ENCODE data around the gene SPIRE1. TPM values are rescaled to one million over a fixed set of nuclear protein-coding genes. Genes with fewer than 3 reads are reported as not detected.

Gene SPIRE1
- total RNA-seq, result 6.5 and 7.8 TPM in 2 replicates

DNA sequence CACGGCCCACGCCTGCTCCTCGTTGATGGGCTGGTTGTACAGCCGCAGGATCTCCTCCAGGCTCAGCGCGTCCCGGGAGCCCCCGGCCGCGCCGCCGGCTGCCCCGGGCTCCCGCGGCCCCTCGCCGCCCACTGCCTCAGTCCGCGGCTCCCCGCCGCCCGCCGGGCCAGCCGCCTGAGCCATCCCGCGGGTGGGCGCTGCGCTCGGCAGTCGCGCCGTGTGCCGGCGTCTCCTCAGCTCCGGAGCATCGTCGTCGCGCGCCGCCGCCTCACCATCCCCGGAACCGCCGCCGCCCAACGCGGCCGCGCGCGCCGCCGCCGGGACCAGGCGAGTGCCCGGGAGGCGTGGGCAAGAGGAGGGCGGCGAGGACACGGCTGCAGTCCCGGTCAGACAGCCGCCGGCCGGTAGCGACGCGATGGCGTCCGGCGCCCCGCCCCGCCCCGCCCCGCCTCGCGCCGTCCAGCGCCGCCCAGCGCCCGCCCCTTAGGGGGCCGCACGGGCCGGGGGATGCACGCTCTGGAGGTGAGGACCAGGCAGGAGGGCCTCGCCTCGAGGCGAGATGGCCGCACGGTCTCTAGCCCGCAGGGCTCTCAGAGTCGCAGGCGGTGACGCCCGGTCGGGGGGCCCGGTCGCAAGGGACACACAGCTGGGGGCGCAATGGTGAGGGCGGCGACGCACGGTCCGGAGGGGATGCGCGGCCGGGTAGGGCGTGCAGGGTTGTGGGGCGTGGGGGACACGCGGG lies at the start of gene SPIRE1:
TSS of gene SPIRE1 (minus strand) at position 424 of the 742 bp plus-strand sequence. CDS start at position 183, 241 bp downstream.
- intact Hi-C loops (cut with micrococcal nuclease), result loop anchor here (1.0 to 5.0 kb wide), 3 partner anchors 117 to 281 kb away; partner anchors contain the start of genes AFG3L2 and PRELID3A

DNA sequence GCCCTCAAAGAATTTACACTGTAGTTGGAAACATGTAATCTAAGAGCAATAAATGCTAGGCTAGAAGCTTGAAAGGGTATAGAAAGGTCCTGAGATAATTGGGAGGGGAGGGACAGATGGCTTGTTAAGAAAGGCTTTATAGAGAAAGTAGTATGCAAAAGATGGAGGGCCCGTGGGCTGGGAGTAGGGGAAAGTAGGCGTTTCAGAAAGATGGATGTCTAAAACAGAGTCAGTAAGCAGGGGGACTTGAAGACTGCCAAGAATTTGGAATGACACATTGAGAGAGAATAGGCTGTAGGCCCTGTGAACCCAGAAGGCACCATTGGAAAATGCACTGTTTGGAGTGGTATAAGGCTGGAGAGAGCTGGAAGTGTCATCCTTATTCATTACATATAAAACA lies 45.8 kb upstream of the SPIRE1 start:
- intact Hi-C loops (cut with micrococcal nuclease), result loop anchor here (1.0 to 10.0 kb wide), 4 partner anchors 287 to 431 kb away; partner anchors contain the start of genes AFG3L2 and CEP192

DNA sequence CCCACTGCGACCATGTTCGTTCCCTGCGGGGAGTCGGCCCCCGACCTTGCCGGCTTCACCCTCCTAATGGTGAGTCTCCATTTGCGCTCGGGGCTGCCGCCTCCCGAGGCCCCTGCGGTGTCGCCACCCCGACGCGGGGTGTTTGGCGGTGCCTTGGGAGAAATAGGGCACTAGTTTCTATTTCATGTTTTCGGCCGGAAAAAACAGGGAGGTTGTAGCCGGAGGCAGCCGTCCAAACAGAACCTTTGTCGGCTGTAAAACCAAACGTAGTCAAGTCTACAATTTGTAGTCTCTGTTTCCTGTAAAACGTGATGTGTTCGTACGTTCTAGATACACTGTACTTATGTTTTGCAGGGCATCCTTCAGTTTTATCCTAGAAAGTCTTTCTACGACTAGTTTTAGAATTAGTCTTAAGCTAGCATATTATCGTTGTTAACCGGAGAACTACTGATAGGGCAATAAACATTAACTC lies 45.2 kb upstream of the SPIRE1 start:
- intact Hi-C loops (cut with micrococcal nuclease), result loop anchor here (1.0 to 10.0 kb wide), 4 partner anchors 288 to 432 kb away; partner anchors contain the start of genes AFG3L2 and CEP192

DNA sequence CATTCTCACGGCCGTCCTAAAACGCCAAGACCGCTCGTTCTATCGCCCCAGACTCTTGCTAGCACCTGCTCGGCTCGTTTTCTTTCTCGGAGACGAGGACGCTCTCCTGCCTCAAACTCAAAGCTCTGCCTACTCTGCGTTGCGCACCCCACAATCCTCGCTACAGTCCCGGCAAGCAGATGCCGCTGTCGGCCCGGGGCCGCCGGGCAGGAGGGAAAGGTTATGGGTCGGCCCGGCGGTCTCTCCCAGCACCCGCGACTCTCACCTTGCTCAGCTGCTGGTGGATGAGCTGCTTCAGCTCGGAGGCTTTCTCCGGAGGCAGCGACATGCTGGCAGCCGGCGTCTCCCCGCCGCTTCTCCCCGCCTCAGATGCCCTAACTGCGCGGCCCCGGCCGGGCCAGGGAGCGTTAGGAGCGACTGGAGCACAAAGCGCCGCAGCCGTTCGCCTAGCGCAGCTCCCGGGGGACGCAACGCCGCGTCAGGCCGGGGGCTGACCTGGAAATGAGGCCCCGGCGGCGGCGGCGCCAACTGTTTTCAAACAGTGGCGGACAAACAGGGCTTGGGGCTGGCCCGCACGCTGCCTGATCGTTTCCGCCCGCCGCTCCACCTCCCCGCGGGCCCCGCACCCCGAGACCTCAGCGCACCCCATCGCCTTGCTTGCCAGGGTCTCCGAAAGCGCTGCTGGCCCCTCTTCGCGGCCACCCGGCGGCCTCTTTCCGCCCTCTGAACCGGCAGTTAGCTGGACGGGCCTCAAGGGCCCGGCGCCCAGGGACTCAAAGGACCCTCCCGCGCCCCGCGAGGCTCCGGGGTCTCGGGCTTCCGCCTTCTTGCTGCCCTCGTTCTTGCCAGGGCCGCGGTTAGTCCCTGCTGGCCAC lies 44.6 kb upstream of the SPIRE1 start, which contains the start of the genes CEP76 and PSMG2:
TSS of gene CEP76 (minus strand) at position 503 of the 875 bp plus-strand sequence. CDS start at position 328, 175 bp downstream.
TSS of gene PSMG2 (plus strand) at position 822 of the 875 bp plus-strand sequence. CDS start 66 bp downstream, outside the sequence.
- intact Hi-C loops (cut with micrococcal nuclease), result loop anchor here (1.0 to 10.0 kb wide), 6 partner anchors 182 to 432 kb away; partner anchors contain the start of genes AFG3L2, CEP192, PTPN2 and SEH1L

GRCh38 chr18:12701161-12701560 lies 43.3 kb upstream of the SPIRE1 start:
- intact Hi-C loops (cut with micrococcal nuclease), result loop anchor here (5.0 to 10.0 kb wide), 2 partner anchors 309 to 434 kb away; no protein-coding TSS in a partner anchor

DNA sequence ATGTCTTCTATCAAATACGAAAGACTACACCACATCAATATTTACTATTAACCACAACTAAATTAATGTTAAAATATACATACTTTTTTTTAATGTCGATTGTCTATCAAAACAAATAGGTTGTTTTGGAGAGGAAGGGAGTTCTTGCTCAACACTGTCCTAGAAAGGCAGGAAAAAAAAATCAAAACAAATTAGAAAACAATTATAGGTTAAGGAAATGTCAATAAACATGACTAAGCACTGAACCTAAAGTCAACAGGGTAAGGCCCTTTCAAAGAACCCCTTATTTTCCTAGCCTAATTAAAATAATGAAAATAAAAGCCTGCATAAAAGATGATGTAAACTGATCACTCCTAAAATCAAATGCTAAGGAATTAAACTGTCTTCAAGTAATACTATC lies 41.8 kb upstream of the SPIRE1 start:
- intact Hi-C loops (cut with micrococcal nuclease), result loop anchor here (5.0 to 10.0 kb wide), 2 partner anchors 307 to 435 kb away; no protein-coding TSS in a partner anchor

GRCh38 chr18:12694032-12694431 lies 36.1 kb upstream of the SPIRE1 start:
- intact Hi-C loops (cut with micrococcal nuclease), result no loop called here

DNA sequence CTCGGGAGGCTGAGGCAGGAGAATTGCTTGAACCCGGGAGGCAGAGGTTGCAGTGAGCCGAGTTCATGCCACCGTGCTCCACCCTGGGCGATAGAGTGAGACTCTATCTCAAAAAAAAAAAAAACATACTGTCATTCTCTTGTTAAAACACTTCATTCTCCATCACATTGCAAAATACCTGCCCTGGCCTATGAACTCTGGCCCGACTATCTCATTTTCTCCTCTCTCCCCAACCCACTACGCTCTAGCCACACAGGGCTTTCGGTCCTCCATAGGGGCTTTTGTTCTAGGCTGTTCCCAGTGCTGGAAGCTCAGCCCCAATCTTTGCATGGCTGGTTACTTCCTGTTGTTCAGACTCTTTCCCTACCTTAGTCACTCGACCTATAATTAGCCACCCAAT lies 34.3 kb upstream of the SPIRE1 start:
- intact Hi-C loops (cut with micrococcal nuclease), result no loop called here

DNA sequence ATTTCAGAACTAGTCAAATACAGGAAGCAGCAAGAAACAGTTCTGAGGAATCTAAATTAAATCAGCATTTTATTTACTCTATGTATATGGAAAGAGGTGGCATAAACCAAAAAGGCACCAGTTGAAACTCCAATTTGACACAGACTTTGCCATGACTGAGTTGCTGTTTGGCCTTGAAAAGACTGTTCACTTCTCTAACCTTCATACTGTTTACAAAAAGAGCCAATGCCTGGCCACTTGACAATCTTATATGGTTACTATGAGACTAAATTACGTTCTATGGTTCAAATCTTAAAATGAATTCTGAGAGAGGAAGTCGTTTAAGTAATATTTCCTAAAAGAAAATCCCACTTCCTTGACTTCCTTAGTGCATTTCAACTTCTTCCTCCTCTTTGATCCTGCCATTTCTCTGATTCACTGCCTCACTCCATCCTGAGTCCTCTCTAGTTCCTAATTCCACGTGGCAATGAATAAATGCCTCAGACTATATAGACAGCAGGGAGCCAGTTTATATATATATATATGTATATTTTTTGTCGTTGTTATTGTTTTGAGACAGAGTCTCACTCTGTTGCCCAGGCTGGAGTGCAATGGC lies 31.4 kb upstream of the SPIRE1 start:
- intact Hi-C loops (cut with micrococcal nuclease), result no loop called here

GRCh38 chr18:12686100-12686499 lies 28.2 kb upstream of the SPIRE1 start:
- intact Hi-C loops (cut with micrococcal nuclease), result no loop called here

GRCh38 chr18:12679183-12679786 lies 21.4 kb upstream of the SPIRE1 start:
- intact Hi-C loops (cut with micrococcal nuclease), result no loop called here

DNA sequence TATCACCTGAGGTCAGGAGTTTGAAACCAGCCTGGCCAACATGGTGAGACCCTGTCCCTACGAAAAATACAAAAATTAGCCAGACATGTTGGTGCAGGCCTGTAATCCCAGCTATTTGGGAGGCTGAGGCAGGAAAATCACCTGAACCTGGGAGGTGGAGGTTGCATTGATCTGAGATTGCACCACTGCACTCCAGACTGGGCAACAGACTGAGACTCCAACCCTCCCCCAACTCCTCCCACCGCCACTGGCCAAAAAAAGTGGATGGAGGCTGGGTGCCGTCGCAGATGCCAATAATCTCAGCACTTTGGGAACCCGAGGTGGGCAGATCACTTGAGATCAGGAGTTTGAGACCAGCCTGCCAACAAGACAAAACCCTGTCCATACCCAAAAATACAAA lies 10.1 kb upstream of the SPIRE1 start:
- intact Hi-C loops (cut with micrococcal nuclease), result no loop called here

GRCh38 chr18:12659904-12660605 lies 2.1 kb upstream of the SPIRE1 start:
- intact Hi-C loops (cut with micrococcal nuclease), result loop anchor here (1.0 to 5.0 kb wide), 4 partner anchors 119 to 332 kb away; partner anchors contain the start of gene PRELID3A

DNA sequence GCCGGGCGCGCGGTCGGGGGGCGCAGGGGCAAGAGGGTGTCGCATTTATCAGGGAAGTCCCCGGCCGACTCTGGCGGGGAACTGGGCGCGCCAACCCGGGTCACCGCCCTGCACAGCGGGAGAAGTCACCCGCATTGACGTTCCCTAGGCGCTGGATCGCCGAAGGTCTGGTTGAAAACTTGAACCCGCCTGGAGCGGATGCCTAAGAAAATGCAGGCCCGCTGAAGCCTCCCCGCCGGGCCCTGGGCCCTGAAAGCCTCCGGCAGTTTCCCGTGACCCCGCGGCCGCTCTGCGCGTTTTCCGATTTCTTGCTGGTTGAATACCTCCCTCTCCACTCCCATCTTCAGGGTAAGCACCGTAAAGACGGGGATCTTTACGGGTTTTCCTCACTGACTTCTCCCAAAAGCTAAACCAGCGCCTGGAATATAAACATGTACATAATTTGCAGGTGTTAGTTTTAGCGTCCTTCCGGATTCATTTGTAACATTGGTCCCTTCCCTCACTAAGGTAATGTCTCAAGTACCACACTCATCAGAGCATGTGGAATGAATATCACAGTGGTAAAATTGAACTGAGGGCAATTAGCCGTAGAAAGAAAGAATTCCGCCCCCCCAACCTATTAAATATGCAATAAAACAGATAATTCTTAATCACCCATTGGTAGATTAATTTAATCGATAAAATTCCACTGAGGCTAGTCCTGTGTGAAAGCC lies 675 bp upstream of the SPIRE1 start:
- intact Hi-C loops (cut with micrococcal nuclease), result loop anchor here (1.0 to 5.0 kb wide), 3 partner anchors 118 to 267 kb away; partner anchors contain the start of gene PRELID3A

DNA sequence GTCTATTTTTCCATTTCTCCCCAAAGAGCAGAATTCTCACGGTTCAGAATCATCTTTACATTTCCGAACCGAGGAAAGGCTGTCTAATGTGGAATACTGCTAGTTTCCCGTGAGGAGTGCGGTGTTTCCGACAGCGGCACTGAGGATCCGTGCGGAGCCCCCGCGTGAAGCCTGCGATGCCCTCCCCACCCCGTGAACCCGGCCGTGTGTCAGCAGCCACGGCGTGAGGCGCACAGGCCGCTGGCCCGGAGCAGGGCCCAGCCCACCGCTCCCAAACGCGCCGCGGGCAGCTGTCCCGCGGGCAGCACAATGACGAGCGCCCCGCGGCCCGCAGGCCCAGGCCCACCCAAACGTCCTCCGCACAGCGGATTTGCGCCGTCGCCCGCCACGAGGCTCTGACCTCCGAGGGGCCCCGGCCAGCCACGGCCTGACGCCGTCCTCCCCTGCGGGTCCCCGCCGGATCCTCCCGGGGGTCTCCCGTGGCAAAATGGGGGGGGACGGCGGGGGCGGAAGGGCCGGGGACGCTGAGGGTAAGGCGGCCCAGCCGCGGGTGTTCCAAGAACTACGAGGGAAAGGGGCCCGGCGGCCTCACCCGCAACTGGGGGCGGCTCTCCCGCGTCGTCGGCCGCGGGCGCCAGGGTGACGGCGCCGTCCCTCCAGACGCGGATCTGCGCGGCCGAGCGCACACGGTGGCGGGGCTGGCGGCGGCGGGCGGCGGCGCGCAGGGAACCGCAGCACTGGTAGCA lies 796 bp downstream of the SPIRE1 start:
- intact Hi-C loops (cut with micrococcal nuclease), result loop anchor here (1.0 to 5.0 kb wide), 2 partner anchors 250 to 280 kb away; partner anchors contain the start of genes AFG3L2 and PRELID3A

DNA sequence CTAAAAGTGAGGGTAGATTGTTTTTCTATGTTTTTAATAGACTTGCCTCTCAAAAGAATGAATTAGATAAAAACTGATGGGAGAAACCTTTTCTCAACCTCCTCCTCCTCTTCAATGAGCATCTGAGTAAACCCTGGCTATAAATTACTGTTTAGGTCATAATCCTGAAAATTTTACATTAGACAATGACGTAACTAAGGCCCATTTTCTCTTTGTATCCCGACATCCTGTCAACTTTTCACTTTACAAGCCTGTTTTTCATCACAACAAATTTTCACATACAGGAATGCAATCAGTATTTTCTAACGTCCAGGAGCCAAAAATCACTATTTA lies 1.3 kb downstream of the SPIRE1 start:
- intact Hi-C loops (cut with micrococcal nuclease), result loop anchor here (5.0 kb wide), 1 partner anchor 249 kb away; the partner anchor contains the start of gene PRELID3A

GRCh38 chr18:12654971-12655370 lies 2.9 kb downstream of the SPIRE1 start:
- intact Hi-C loops (cut with micrococcal nuclease), result loop anchor here (5.0 kb wide), 2 partner anchors 58 to 248 kb away; partner anchors contain the start of gene PRELID3A

DNA sequence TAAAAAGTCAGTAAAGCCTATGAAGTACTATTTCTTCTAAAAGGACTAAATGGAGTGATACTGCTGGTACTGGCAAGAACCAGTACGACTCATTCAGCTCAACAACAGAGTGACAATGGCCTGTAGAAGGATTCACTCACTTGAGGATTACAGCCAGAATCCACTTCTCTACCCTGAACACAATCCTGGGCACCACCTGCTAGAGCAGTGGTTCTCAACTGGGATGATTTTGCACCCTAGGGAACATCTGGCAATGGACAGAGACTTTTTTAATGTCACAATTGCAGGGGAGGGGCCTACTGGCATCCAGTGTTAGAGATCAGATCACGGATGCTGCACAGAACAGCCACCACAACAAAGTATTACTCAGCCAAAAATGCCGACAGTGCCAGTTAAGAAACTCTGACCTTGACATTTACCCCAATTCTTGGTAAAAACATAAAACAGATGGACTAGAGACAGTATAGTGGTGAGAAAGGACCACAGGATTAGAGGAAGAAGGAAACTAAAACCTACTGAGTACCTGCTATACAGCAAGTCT lies 5.0 kb downstream of the SPIRE1 start:
- intact Hi-C loops (cut with micrococcal nuclease), result loop anchor here (2.0 to 5.0 kb wide), 2 partner anchors 56 to 276 kb away; partner anchors contain the start of gene AFG3L2
